Activated T-helper 17 cell treated with anti-CD3 and anti-CD28 coated beads, Interleukin-2, amount 50 U/mL, for 72 hours (primary cell): ENCODE data around the gene MARCHF9. TPM values are rescaled to one million over a fixed set of nuclear protein-coding genes. Genes with fewer than 3 reads are reported as not detected.

ENCODE experiments used
- ATAC-seq: fragments of 150-1000 bp; cut with Tn5 transposase; replicated peaks from 2 replicates; pipeline ENCODE4 v1.10.0; 2021; ENCODE audit warnings: mild to moderate bottlenecking, moderate library complexity
- H3K27ac Mint-ChIP-seq: one replicate; pipeline ENCODE4 v1.8.0; 2022; ENCODE audit warnings: mixed read lengths
- H3K27me3 Mint-ChIP-seq: one replicate; pipeline ENCODE4 v1.8.0; 2022; ENCODE audit warnings: mixed read lengths
- H3K36me3 Mint-ChIP-seq: one replicate; pipeline ENCODE4 v1.8.0; 2022; ENCODE audit warnings: low read depth, mild to moderate bottlenecking, mixed read lengths
- H3K4me1 Mint-ChIP-seq: one replicate; pipeline ENCODE4 v1.8.0; 2022; ENCODE audit warnings: mixed read lengths
- H3K4me3 Mint-ChIP-seq: one replicate; pipeline ENCODE4 v1.8.0; 2022; ENCODE audit warnings: mild to moderate bottlenecking, mixed read lengths
- H3K9me3 Mint-ChIP-seq: one replicate; pipeline ENCODE4 v1.8.0; 2022; ENCODE audit warnings: mixed read lengths
- total RNA-seq, 2 donors: library from RNA; stranded (reverse); gene quantifications; one replicate each; pipeline ENCODE4 v1.2.3, GENCODE V29; 2022

Gene MARCHF9
- total RNA-seq, 2 donors from 2014 or later: 22.5 to 26.9 TPM

- H3K9me3 Mint-ChIP-seq: no peaks in the 10 kb centered on the region
- H3K27me3 Mint-ChIP-seq: no peaks in the 10 kb centered on the region
- peaks cover 48% of the 10 kb centered on the region for H3K36me3 Mint-ChIP-seq
- ATAC-seq: no peak
- H3K4me1 Mint-ChIP-seq: peaks cover 27% of the 10 kb centered on the region
- H3K4me3 Mint-ChIP-seq: peak overlapping the region; percentile 99
- peak overlapping the region; percentile 97 for H3K27ac Mint-ChIP-seq
Observed at GRCh38 chr12:57739914-57740538, 14.9 kb upstream of the MARCHF9 start.

- Mint-ChIP-seq H3K9me3 (no peaks in the 10 kb centered on the region), H3K36me3 (peaks cover 46% of the 10 kb centered on the region), H3K27ac (peak overlapping the region; percentile 97), H3K4me1 (peaks cover 32% of the 10 kb centered on the region), H3K4me3 (peak overlapping the region; percentile 99), H3K27me3 (no peaks in the 10 kb centered on the region)
- ATAC-seq: peak; percentile 68
Observed at GRCh38 chr12:57740656-57741412, 14.1 kb upstream of the MARCHF9 start.

- Mint-ChIP-seq H3K27ac (peak overlapping the region; percentile 97), H3K4me1 (peaks cover 30% of the 10 kb centered on the region), H3K27me3 (no peaks in the 10 kb centered on the region), H3K4me3 (peak overlapping the region; percentile 99), H3K36me3 (peaks cover 49% of the 10 kb centered on the region), H3K9me3 (no peaks in the 10 kb centered on the region)
- no peak for ATAC-seq
Observed at GRCh38 chr12:57741413-57741789, 13.5 kb upstream of the MARCHF9 start.

DNA sequence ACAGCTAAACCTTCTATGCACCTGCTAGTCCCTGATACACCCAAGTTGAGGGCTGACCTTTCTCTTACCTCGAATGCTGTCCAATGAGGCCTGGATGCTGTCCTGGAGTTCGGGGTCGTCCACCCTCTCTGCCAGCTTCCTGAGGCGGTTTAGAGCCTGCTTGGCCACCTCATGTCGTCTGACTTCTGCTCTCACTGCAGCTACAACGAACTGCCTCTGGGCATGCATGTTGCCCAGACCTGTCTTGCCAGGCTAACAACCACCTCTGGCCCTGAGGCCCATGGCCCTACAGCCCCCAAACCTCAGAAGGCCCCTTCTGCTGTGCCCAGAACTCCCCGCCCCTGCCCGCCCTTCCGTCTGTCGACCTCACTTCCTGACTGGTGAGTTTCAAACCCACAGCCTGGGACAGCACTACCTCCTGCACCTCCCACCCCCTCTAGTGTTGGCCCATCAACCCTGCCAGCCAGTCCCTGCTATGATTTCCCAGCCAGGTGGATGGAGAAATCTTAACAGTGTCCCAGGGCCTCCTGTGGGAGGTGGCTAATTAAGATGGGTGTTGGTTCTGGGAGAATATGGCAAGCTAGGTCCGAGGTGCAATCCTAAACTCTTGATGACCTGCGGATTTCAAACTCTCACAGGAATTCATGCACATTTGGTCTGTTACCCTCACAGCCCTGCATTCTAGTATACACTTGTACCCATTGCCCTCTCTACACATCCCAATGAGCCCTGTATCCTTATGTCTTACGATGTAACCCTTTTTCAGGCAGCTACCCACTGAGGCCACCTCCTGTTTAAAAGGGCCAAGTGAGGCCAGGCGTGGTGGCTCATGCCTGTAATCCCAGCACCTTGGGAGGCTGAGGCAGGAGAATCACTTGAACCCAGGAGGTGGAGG, 12.8 kb upstream of the MARCHF9 start:
- Mint-ChIP-seq H3K4me1 (peaks cover 26% of the 10 kb centered on the region), H3K27ac (peak overlapping the region; percentile 97), H3K27me3 (no peaks in the 10 kb centered on the region), H3K4me3 (peak overlapping the region; percentile 99), H3K36me3 (peaks cover 49% of the 10 kb centered on the region), H3K9me3 (no peaks in the 10 kb centered on the region)
- ATAC-seq: peak; percentile 74

- ATAC-seq: no peak
- H3K9me3 Mint-ChIP-seq: no peaks in the 10 kb centered on the region
- peaks cover 65% of the 10 kb centered on the region for H3K36me3 Mint-ChIP-seq
- H3K27me3 Mint-ChIP-seq: no peaks in the 10 kb centered on the region
- peak overlapping the region; percentile 93 for H3K27ac Mint-ChIP-seq
- peak overlapping the region; percentile 95 for H3K4me3 Mint-ChIP-seq
- peaks cover 26% of the 10 kb centered on the region for H3K4me1 Mint-ChIP-seq
Observed at GRCh38 chr12:57743769-57744168, 11.1 kb upstream of the MARCHF9 start.

DNA sequence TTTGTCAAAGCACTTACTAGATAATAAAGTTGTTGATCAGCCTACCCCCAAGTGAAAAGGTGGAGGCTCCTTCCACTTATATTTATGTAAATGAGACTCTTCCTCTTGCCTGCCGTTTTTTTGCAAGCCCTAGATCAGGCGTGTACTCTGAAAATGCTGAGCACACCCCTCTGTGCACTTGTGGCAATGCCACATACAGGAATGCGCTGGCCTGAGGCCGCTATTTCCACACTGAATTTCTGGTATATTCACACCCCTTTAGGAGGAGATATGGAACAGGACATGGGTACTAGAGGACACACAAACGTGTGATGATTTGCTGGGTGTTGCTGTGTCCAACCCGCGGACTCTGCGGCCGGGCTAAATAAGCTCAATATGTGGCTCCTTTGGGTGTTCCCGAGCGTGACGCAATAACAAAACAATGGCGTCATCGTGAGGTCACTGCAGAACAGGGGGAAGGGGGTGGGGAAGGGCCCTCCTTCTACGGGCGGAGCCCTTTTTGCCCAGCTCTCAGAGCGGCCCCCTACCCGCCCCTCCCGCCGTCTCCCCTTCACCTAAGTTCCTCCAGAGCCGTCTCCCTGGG, 10.6 kb upstream of the MARCHF9 start:
- peak overlapping the region; percentile 93 for H3K27ac Mint-ChIP-seq
- no peaks in the 10 kb centered on the region for H3K27me3 Mint-ChIP-seq
- peak overlapping the region; percentile 95 for H3K4me3 Mint-ChIP-seq
- no peaks in the 10 kb centered on the region for H3K9me3 Mint-ChIP-seq
- ATAC-seq: peak; percentile 54
- H3K36me3 Mint-ChIP-seq: peaks cover 65% of the 10 kb centered on the region
- H3K4me1 Mint-ChIP-seq: peaks cover 23% of the 10 kb centered on the region

GRCh38 chr12:57744777-57745484, 10.0 kb upstream of the MARCHF9 start, which contains the start of gene TSPAN31:
TSPAN31 (plus strand) TSS chr12:57745039; CDS start chr12:57745155, 116 bp downstream.
- peaks cover 66% of the 10 kb centered on the region for H3K36me3 Mint-ChIP-seq
- peak within 1 kb of the TSS; percentile 95 for H3K4me3 Mint-ChIP-seq
- H3K27ac Mint-ChIP-seq: peak within 1 kb of the TSS; percentile 93
- no peaks in the 10 kb centered on the region for H3K27me3 Mint-ChIP-seq
- ATAC-seq: peak; percentile 85
- peaks cover 19% of the 10 kb centered on the region for H3K4me1 Mint-ChIP-seq
- H3K9me3 Mint-ChIP-seq: no peaks in the 10 kb centered on the region

DNA sequence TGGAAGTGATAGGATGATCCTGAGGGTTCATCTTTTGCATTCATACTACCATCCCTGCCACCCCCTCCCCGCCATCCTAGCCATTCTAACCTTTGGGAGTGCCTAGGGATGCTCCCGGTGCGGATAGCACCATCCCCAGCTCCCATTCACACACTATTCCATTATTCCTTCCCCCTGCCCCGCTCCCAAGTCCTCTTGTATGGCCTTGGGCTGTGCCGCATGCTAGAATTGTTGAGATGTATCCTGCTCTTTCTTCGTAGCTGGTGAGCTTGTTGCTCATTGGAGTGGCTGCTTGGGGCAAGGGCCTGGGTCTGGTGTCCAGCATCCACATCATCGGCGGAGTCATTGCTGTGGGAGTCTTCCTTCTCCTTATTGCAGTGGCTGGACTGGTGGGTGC, 9.4 kb upstream of the MARCHF9 start:
- ATAC-seq: no peak
- Mint-ChIP-seq H3K27me3 (no peaks in the 10 kb centered on the region), H3K4me1 (peaks cover 18% of the 10 kb centered on the region)

GRCh38 chr12:57746025-57746424, 8.9 kb upstream of the MARCHF9 start:
- Mint-ChIP-seq H3K27ac (peak overlapping the region; percentile 93), H3K27me3 (no peaks in the 10 kb centered on the region), H3K36me3 (peaks cover 70% of the 10 kb centered on the region), H3K4me1 (peaks cover 14% of the 10 kb centered on the region), H3K9me3 (no peaks in the 10 kb centered on the region), H3K4me3 (peak overlapping the region; percentile 95)
- no peak for ATAC-seq

More for the DNA sequence above, 9.4 kb upstream of the MARCHF9 start:
- Mint-ChIP-seq H3K27ac (peak overlapping the region; percentile 93), H3K4me3 (peak overlapping the region; percentile 95), H3K9me3 (no peaks in the 10 kb centered on the region), H3K36me3 (peaks cover 70% of the 10 kb centered on the region)

GRCh38 chr12:57749061-57749460, 5.8 kb upstream of the MARCHF9 start:
- Mint-ChIP-seq H3K9me3 (no peaks in the 10 kb centered on the region), H3K27me3 (no peaks in the 10 kb centered on the region), H3K4me1 (peaks cover 33% of the 10 kb centered on the region), H3K4me3 (no peak overlapping the region), H3K36me3 (peaks cover 82% of the 10 kb centered on the region), H3K27ac (no peak overlapping the region)
- ATAC-seq: no peak

DNA sequence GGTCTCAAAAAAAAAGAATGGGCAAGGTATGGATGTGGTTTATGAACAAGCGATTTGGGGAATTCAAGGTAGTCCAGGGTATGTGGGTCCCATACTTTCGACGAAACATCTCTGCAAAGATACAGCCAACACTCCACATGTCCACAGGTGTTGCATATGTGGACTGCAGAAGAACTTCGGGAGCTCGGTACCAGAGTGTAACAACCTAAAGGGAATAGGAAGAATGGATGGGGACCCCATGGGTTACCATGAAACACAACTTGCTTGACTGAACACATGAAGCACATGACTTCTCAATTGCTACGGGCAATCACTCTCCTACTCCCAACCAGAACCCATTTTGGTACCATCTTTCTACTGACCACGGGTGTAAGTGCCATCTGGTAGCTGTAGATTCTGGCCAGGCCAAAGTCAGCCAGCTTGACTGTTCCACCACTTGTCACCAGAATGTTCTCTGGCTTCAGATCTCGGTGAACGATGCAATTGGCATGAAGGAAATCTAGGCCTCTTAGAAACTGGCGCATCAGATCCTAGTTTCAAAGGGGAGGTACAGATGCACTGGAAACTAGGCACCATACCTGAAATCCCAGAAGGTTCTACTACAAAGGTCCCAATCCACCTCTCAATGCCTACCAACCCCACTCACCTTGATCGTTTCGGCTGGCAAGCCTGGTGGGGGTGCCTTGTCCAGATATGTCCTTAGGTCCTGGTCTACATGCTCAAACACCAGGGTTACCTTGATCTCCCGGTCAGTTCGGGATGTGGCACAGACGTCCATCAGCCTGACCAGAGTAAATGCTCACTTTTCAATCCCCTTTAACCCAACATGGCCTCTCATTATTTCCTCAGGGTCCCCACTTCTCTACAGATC, 4.1 kb upstream of the MARCHF9 start:
- no peaks in the 10 kb centered on the region for H3K9me3 Mint-ChIP-seq
- H3K4me3 Mint-ChIP-seq: peak overlapping the region; percentile 100
- H3K36me3 Mint-ChIP-seq: peaks cover 67% of the 10 kb centered on the region
- H3K4me1 Mint-ChIP-seq: peaks cover 32% of the 10 kb centered on the region
- peak overlapping the region; percentile 97 for H3K27ac Mint-ChIP-seq
- no peak for ATAC-seq
- H3K27me3 Mint-ChIP-seq: no peaks in the 10 kb centered on the region

DNA sequence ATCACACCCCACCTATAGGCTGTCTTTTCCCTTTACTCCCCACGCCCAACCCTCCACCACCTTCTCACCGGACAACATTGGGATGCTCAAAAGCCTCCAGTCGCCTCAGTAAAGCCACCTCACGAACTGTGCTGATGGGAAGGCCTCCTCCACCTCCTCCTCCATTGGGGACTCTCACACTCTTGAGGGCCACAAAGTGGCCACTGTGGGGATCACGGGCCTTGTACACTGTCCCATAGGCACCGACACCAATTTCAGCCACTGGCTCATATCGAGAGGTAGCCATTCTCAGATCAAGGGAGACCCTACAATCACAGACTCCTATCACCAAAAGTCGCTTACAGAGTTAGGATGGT, 3.5 kb upstream of the MARCHF9 start:
- Mint-ChIP-seq H3K27me3 (no peaks in the 10 kb centered on the region), H3K27ac (peak overlapping the region; percentile 97), H3K9me3 (no peaks in the 10 kb centered on the region), H3K4me3 (peak overlapping the region; percentile 100), H3K4me1 (peaks cover 36% of the 10 kb centered on the region), H3K36me3 (peaks cover 65% of the 10 kb centered on the region)
- no peak for ATAC-seq
